Measurements from ENCODE around the gene SGMS1. TPM values are rescaled to one million over a fixed set of nuclear protein-coding genes. Genes with fewer than 3 reads are reported as not detected.

Gene SGMS1
- total and polyA plus RNA-seq, 7 donors: 3.5 to 81.3 (median 55.7) TPM

- Histone ChIP-seq H3K36me3 (no peaks in the 10 kb centered on the region), H3K27ac (no peak overlapping the region), H3K4me3 (no peak overlapping the region), H3K4me1 (peaks cover 0 to 19% (median 16%) of the 10 kb centered on the region in 4 donors), H3K27me3 (no peaks in the 10 kb centered on the region), H3K9me3 (no peaks in the 10 kb centered on the region)
- WGBS, 2 donors: 83 to 88% methylated on average over 2 of the region's 2 CpGs
- TF ChIP-seq EP300 (IDR thresholded peaks at IDR 0.05): no peak
- TF ChIP-seq, protein P1, sequence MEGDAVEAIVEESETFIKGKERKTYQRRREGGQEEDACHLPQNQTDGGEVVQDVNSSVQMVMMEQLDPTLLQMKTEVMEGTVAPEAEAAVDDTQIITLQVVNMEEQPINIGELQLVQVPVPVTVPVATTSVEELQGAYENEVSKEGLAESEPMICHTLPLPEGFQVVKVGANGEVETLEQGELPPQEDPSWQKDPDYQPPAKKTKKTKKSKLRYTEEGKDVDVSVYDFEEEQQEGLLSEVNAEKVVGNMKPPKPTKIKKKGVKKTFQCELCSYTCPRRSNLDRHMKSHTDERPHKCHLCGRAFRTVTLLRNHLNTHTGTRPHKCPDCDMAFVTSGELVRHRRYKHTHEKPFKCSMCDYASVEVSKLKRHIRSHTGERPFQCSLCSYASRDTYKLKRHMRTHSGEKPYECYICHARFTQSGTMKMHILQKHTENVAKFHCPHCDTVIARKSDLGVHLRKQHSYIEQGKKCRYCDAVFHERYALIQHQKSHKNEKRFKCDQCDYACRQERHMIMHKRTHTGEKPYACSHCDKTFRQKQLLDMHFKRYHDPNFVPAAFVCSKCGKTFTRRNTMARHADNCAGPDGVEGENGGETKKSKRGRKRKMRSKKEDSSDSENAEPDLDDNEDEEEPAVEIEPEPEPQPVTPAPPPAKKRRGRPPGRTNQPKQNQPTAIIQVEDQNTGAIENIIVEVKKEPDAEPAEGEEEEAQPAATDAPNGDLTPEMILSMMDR (IDR thresholded peaks at IDR 0.05): no peak
- no peak for DNase-seq
- intact Hi-C loops (cut with DNase I): no loop called here
These were observed 238.1 kb downstream of the SGMS1 start for GRCh38 chr10:50385624-50386023.

DNA sequence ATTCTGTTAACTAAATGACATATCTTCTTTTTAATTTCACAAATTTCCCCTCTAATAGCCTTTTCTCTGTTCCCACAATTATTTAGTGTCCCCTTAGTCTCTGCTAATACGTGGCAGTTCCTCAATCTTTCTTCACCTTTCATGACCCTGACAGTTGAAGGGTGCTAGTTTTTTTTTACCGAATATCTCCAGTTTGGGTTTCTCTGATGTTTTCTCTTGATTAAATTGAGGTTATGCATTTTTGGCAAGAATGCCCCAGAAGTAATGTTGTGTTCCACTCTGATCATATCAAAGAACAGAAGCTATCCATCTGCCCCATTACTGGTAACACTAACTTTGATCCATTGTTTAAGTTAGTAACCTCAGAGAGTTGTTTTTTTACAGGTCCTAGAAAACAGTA is 238.9 kb downstream of the SGMS1 start:
- intact Hi-C loops (cut with DNase I): no loop called here
- TF ChIP-seq POLR2AphosphoS5 (IDR thresholded peaks at IDR 0.05) (no peak), POLR2A (IDR thresholded peaks at IDR 0.05) (no peak), EP300 (IDR thresholded peaks at IDR 0.05) (no peak)
- TF ChIP-seq, protein P1 (IDR thresholded peaks at IDR 0.05): no peak
- H3K36me3 ChIP-seq: no peaks in the 10 kb centered on the region
- WGBS, 2 donors: 82 to 84% methylated on average over 2 of the region's 2 CpGs
- H3K27ac ChIP-seq: no peak overlapping the region
- no peak for DNase-seq
- H3K9me3 ChIP-seq: no peaks in the 10 kb centered on the region
- H3K4me3 ChIP-seq: no peak overlapping the region
- no peaks in the 10 kb centered on the region for H3K27me3 ChIP-seq
- H3K4me1 ChIP-seq: peaks cover 0 to 22% (median 18%) of the 10 kb centered on the region in 4 donors

- DNase-seq: no peak
- Histone ChIP-seq H3K36me3 (no peaks in the 10 kb centered on the region), H3K9me3 (no peaks in the 10 kb centered on the region), H3K27ac (no peak overlapping the region), H3K27me3 (no peaks in the 10 kb centered on the region), H3K4me3 (no peak overlapping the region), H3K4me1 (peaks cover 0 to 26% (median 22%) of the 10 kb centered on the region in 4 donors)
- no peak for TF ChIP-seq POLR2AphosphoS5 (IDR thresholded peaks at IDR 0.05)
- no peak for TF ChIP-seq EP300 (IDR thresholded peaks at IDR 0.05)
- no peak for TF ChIP-seq POLR2A (IDR thresholded peaks at IDR 0.05)
- TF ChIP-seq, protein P1 (IDR thresholded peaks at IDR 0.05): no peak
- intact Hi-C loops (cut with DNase I): no loop called here
These were observed 239.5 kb downstream of the SGMS1 start for GRCh38 chr10:50384238-50384637.

- intact Hi-C loops (cut with DNase I): no loop called here
- Histone ChIP-seq H3K36me3 (no peaks in the 10 kb centered on the region), H3K9me3 (no peaks in the 10 kb centered on the region), H3K4me1 (peaks cover 0 to 36% (median 26%) of the 10 kb centered on the region in 4 donors), H3K27ac (no peak overlapping the region), H3K4me3 (no peak overlapping the region), H3K27me3 (no peaks in the 10 kb centered on the region)
- WGBS, 2 donors: 41 to 71% methylated on average over 4 of the region's 4 CpGs
- TF ChIP-seq POLR2AphosphoS5 (IDR thresholded peaks at IDR 0.05) (no peak), EP300 (IDR thresholded peaks at IDR 0.05) (no peak), POLR2A (IDR thresholded peaks at IDR 0.05) (no peak)
- TF ChIP-seq, protein P1 (IDR thresholded peaks at IDR 0.05): no peak
- DNase-seq: no peak
These were observed 241.2 kb downstream of the SGMS1 start for GRCh38 chr10:50382576-50383023.

DNA sequence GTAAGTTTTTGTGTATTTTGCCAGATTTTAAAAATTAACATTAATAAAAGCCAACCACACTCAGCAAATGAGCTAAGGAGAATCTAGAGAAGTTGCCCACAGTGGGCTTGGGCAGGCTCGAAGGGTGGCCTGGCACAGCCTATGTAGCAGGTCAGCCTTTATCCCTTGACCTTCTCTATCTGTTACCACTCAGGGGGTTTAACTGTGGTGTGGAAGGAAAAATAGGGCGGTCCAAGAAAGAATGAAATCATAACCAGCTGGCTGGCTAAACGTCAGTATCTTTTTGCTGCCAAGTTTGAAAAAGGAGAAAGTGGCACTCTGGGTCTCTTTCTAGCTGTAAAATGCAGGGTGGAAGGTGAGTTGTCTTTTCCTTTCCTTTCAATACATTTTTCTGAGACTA is 242.1 kb downstream of the SGMS1 start:
- no peak for TF ChIP-seq POLR2A (IDR thresholded peaks at IDR 0.05)
- no peaks in the 10 kb centered on the region for H3K9me3 ChIP-seq
- peak overlapping the region in 1 of 4 donors; percentile 4 for H3K27ac ChIP-seq
- DNase-seq: no peak
- H3K4me1 ChIP-seq: peaks cover 0 to 38% (median 26%) of the 10 kb centered on the region in 4 donors
- intact Hi-C loops (cut with DNase I): no loop called here
- 78 to 82% methylated on average over 3 of the region's 3 CpGs for WGBS, 2 donors
- no peaks in the 10 kb centered on the region for H3K36me3 ChIP-seq
- H3K27me3 ChIP-seq: no peaks in the 10 kb centered on the region
- H3K4me3 ChIP-seq: no peak overlapping the region
